SU-DHL-6 (cell line): ENCODE measurements around the gene SPEG.

Source experiments
- H2AFZ ChIP-seq: fragments of 200-600 bp; sonication (generic); 2 replicates; pipeline ENCODE4 v1.6.1; 2014; ENCODE audit warnings: low read depth, mild to moderate bottlenecking, moderate library complexity, mixed read lengths, antibody characterized with exemption, low read length; ENCODE audit not compliant: severe bottlenecking
- H3F3A ChIP-seq: fragments of 200-600 bp; shearing (Covaris generic); 2 replicates; pipeline ENCODE4 v1.6.0; 2016; ENCODE audit warnings: antibody characterized with exemption, mild to moderate bottlenecking; ENCODE audit not compliant: insufficient read depth
- H3K27ac ChIP-seq: fragments of 200-600 bp; sonication (generic); 2 replicates; pipeline ENCODE4 v1.5.1; 2016; ENCODE audit warnings: low read depth, mild to moderate bottlenecking, low read length, moderate library complexity, mixed read lengths
- H3K27me3 ChIP-seq: fragments of 200-600 bp; sonication (generic), shearing (Covaris generic); 2 replicates; pipeline ENCODE4 v1.6.0; 2014; ENCODE audit warnings: mild to moderate bottlenecking, low read length
- H3K36me3 ChIP-seq: fragments of 200-600 bp; sonication (generic); 2 replicates; pipeline ENCODE4 v1.6.1; 2014; ENCODE audit warnings: mild to moderate bottlenecking, low read length, mixed read lengths
- H3K4me2 ChIP-seq: fragments of 300-600, 200-600 bp; shearing (Covaris generic), sonication (generic); 2 replicates; pipeline ENCODE4 v1.6.0; 2014; ENCODE audit warnings: low read length, low read depth, mild to moderate bottlenecking; ENCODE audit not compliant: poor library complexity, severe bottlenecking
- H3K4me3 ChIP-seq: fragments of 200-600 bp; sonication (generic); 2 replicates; pipeline ENCODE4 v1.5.1; 2014; ENCODE audit warnings: antibody characterized with exemption, low read length, mild to moderate bottlenecking, mixed read lengths; ENCODE audit not compliant: insufficient read depth, poor library complexity, severe bottlenecking
- H3K79me2 ChIP-seq: fragments of 200-600 bp; sonication (generic); 2 replicates; pipeline ENCODE4 v1.6.1; 2014; ENCODE audit warnings: mild to moderate bottlenecking, low read length, moderate library complexity; ENCODE audit not compliant: insufficient read depth
- H3K9ac ChIP-seq: fragments of 200-600 bp; sonication (generic); 2 replicates; pipeline ENCODE4 v1.7.0; 2014; ENCODE audit warnings: mild to moderate bottlenecking, low read length
- H3K9me2 ChIP-seq: fragments of 200-600 bp; sonication (generic); replicated peaks from 2 replicates; pipeline ENCODE4 v1.6.1; 2014; ENCODE audit warnings: low read length; ENCODE audit not compliant: insufficient read depth
- H3K9me3 ChIP-seq: fragments of 200-600 bp; sonication (generic); 2 replicates; pipeline ENCODE4 v1.6.1; 2014; ENCODE audit warnings: low read length, mixed read lengths; ENCODE audit not compliant: insufficient read depth
- H4K20me1 ChIP-seq: fragments of 200-600 bp; sonication (generic); 2 replicates; pipeline ENCODE4 v1.6.1; 2014; ENCODE audit warnings: low read depth, mild to moderate bottlenecking, antibody characterized with exemption, low read length, moderate library complexity, mixed read lengths
- CTCF ChIP-seq: fragments of 200-600 bp; sonication (generic); IDR thresholded peaks from one replicate; pipeline ENCODE4 v1.5.1; 2017; ENCODE audit warnings: antibody characterized with exemption, mild to moderate bottlenecking, low read length, moderate library complexity; ENCODE audit not compliant: insufficient read depth, poor library complexity, severe bottlenecking
- EZH2phosphoT487 ChIP-seq: fragments of 200-600 bp; sonication (generic), shearing (Covaris generic); conservative IDR thresholded peaks from 2 replicates; pipeline ENCODE4 v1.6.1; 2018; ENCODE audit warnings: mild to moderate bottlenecking, antibody characterized with exemption, low read length, moderate library complexity, mixed read lengths

Gene SPEG

GRCh38 chr2:219515874-219516629 lies 81.4 kb downstream of the SPEG start:
- no peaks in the 10 kb centered on the region for H3K9me3 ChIP-seq
- H3F3A ChIP-seq, result no peaks in the 10 kb centered on the region
- H4K20me1 ChIP-seq, result no peaks in the 10 kb centered on the region
- no peaks in the 10 kb centered on the region for H3K36me3 ChIP-seq
- TF ChIP-seq EZH2phosphoT487 (no peak), CTCF (no peak)
- no peak overlapping the region for H3K9ac ChIP-seq
- no peak overlapping the region for H3K4me3 ChIP-seq
- no peak overlapping the region for H3K4me2 ChIP-seq
- H3K27me3 ChIP-seq, result no peaks in the 10 kb centered on the region
- no peaks in the 10 kb centered on the region for H3K79me2 ChIP-seq
- no peak overlapping the region for H3K27ac ChIP-seq
- H2AFZ ChIP-seq, result no peak overlapping the region
- no peaks in the 10 kb centered on the region for H3K9me2 ChIP-seq

- Histone ChIP-seq H3K36me3 (no peaks in the 10 kb centered on the region), H3K27ac (no peak overlapping the region), H3K9me2 (no peaks in the 10 kb centered on the region), H3K9me3 (no peaks in the 10 kb centered on the region), H3K4me2 (no peak overlapping the region), H3K27me3 (no peaks in the 10 kb centered on the region), H3F3A (no peaks in the 10 kb centered on the region), H3K79me2 (no peaks in the 10 kb centered on the region), H3K4me3 (no peak overlapping the region), H3K9ac (no peak overlapping the region), H4K20me1 (no peaks in the 10 kb centered on the region), H2AFZ (no peak overlapping the region)
- no peak for TF ChIP-seq CTCF
- TF ChIP-seq EZH2phosphoT487, result no peak
These were observed 82.2 kb downstream of the SPEG start for GRCh38 chr2:219516888-219517287.

GRCh38 chr2:219517954-219518778 lies 83.5 kb downstream of the SPEG start:
- H3K9ac ChIP-seq, result no peak overlapping the region
- H3K9me2 ChIP-seq, result no peaks in the 10 kb centered on the region
- H3K4me3 ChIP-seq, result no peak overlapping the region
- TF ChIP-seq CTCF (no peak), EZH2phosphoT487 (no peak)
- H2AFZ ChIP-seq, result no peak overlapping the region
- no peaks in the 10 kb centered on the region for H3F3A ChIP-seq
- H3K79me2 ChIP-seq, result no peaks in the 10 kb centered on the region
- H4K20me1 ChIP-seq, result no peaks in the 10 kb centered on the region
- H3K27ac ChIP-seq, result no peak overlapping the region
- no peaks in the 10 kb centered on the region for H3K27me3 ChIP-seq
- H3K36me3 ChIP-seq, result no peaks in the 10 kb centered on the region
- no peak overlapping the region for H3K4me2 ChIP-seq
- no peaks in the 10 kb centered on the region for H3K9me3 ChIP-seq
